Measurements from ENCODE around the gene TMEM109.

TMEM109 gene

DNA sequence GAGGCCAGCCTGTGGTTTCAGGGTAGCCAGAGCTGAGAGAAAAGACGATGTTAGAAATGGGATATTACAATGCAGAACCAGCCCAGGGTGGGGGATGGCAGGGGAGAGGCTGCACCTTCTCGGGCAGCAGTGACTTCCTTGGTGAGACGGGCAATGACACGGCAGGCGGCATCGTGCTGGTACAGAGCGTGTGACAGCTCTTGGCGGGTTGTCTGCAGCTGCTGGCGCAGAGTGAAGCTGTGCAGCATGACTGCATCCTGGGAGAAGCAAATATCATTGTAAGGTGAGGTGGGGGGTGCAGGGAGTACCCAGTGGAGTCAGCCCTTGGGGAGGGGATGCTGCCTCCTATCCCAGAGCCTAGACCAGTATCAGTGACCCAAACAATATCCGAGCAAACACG, 11.3 kb upstream of the TMEM109 start:
- no peak overlapping the region for H3K27ac ChIP-seq (replicated peaks)
- TF ChIP-seq POLR2AphosphoS5 (IDR thresholded peaks at IDR 0.05; ENCODE audit: low read depth) (no peak), GABPA (IDR thresholded peaks at IDR 0.05; ENCODE audit: low read depth) (no peak), SPI1 (IDR thresholded peaks at IDR 0.05; ENCODE audit: borderline replicate concordance, low read depth) (no peak)
- TF ChIP-seq, protein P1, sequence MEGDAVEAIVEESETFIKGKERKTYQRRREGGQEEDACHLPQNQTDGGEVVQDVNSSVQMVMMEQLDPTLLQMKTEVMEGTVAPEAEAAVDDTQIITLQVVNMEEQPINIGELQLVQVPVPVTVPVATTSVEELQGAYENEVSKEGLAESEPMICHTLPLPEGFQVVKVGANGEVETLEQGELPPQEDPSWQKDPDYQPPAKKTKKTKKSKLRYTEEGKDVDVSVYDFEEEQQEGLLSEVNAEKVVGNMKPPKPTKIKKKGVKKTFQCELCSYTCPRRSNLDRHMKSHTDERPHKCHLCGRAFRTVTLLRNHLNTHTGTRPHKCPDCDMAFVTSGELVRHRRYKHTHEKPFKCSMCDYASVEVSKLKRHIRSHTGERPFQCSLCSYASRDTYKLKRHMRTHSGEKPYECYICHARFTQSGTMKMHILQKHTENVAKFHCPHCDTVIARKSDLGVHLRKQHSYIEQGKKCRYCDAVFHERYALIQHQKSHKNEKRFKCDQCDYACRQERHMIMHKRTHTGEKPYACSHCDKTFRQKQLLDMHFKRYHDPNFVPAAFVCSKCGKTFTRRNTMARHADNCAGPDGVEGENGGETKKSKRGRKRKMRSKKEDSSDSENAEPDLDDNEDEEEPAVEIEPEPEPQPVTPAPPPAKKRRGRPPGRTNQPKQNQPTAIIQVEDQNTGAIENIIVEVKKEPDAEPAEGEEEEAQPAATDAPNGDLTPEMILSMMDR (IDR thresholded peaks at IDR 0.05; ENCODE audit: insufficient read depth, low read length) = no peak
- TF ChIP-seq, protein P2, sequence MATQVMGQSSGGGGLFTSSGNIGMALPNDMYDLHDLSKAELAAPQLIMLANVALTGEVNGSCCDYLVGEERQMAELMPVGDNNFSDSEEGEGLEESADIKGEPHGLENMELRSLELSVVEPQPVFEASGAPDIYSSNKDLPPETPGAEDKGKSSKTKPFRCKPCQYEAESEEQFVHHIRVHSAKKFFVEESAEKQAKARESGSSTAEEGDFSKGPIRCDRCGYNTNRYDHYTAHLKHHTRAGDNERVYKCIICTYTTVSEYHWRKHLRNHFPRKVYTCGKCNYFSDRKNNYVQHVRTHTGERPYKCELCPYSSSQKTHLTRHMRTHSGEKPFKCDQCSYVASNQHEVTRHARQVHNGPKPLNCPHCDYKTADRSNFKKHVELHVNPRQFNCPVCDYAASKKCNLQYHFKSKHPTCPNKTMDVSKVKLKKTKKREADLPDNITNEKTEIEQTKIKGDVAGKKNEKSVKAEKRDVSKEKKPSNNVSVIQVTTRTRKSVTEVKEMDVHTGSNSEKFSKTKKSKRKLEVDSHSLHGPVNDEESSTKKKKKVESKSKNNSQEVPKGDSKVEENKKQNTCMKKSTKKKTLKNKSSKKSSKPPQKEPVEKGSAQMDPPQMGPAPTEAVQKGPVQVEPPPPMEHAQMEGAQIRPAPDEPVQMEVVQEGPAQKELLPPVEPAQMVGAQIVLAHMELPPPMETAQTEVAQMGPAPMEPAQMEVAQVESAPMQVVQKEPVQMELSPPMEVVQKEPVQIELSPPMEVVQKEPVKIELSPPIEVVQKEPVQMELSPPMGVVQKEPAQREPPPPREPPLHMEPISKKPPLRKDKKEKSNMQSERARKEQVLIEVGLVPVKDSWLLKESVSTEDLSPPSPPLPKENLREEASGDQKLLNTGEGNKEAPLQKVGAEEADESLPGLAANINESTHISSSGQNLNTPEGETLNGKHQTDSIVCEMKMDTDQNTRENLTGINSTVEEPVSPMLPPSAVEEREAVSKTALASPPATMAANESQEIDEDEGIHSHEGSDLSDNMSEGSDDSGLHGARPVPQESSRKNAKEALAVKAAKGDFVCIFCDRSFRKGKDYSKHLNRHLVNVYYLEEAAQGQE (IDR thresholded peaks at IDR 0.05; ENCODE audit: insufficient replicate concordance, low read depth) = no peak
- no peak overlapping the region for H3K4me3 ChIP-seq (replicated peaks; ENCODE audit: insufficient read depth, low read length)
- no peak for DNase-seq (ENCODE audit: low read depth in 1 of 2, low spot score in 1 of 2)
- H3K27me3 ChIP-seq (ENCODE audit: insufficient read depth, poor library complexity, severe bottlenecking) = no peaks in the 10 kb centered on the region

DNA sequence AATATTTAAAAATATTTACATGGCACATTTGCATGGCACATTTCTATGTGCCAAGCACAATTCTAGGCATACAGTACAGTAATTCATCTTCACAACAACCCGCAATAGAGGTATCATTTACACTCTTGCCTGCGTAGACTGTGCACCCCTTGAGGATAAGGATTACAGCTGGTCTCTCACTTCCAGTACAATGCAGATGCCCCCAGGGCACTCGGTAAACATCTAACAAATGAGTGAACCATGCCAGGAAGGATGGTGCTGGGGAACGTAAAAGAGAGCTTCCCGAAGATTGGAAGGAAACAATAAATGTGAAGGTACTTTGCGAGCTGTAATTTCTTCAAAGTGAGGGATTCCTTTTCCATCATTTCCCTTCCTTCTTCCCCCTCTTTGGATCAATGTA, 8.9 kb upstream of the TMEM109 start:
- peak overlapping the region; percentile 96 for H3K27ac ChIP-seq (replicated peaks)
- no peaks in the 10 kb centered on the region for H3K27me3 ChIP-seq (ENCODE audit: insufficient read depth, poor library complexity, severe bottlenecking)
- no peak for DNase-seq (ENCODE audit: low read depth in 1 of 2, low spot score in 1 of 2)
- peak overlapping the region; percentile 72 for H3K4me3 ChIP-seq (replicated peaks; ENCODE audit: insufficient read depth, low read length)
- TF ChIP-seq, protein P2 (IDR thresholded peaks at IDR 0.05; ENCODE audit: insufficient replicate concordance, low read depth) = no peak
- TF ChIP-seq, protein P1 (IDR thresholded peaks at IDR 0.05; ENCODE audit: insufficient read depth, low read length) = no peak
- TF ChIP-seq POLR2AphosphoS5 (IDR thresholded peaks at IDR 0.05; ENCODE audit: low read depth) = no peak
- TF ChIP-seq SPI1 (IDR thresholded peaks at IDR 0.05; ENCODE audit: borderline replicate concordance, low read depth) = no peak
- no peak for TF ChIP-seq GABPA (IDR thresholded peaks at IDR 0.05; ENCODE audit: low read depth)

DNA sequence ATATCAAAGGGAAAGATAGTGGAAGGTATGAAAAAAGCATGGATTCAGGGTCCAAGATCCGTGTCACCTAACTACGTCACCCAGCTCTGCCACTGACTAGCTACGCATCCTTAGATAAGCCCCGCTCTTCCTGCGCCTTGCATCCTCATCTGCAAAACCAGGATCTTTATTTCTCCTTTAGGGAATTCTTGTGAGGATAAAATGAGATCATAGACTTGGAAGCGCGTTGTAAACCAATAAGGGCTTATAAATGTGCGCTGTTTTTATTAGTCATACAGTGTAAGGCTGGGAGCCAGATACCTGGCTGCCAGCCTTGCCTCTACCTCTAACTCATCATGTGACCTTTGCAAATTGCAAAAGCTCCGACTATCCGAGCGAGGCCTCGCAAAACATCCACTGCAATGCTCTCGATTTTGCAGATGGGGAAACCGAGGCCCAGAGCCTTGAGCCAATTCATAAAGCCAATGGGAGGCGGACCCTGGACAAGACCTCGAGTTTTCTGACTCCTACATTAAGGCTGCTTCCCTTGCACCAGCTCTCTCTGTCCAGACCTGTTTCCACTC, 8.3 kb upstream of the TMEM109 start:
- H3K27ac ChIP-seq (replicated peaks) = peak overlapping the region; percentile 96
- H3K4me3 ChIP-seq (replicated peaks; ENCODE audit: insufficient read depth, low read length) = peak overlapping the region; percentile 72
- TF ChIP-seq POLR2AphosphoS5 (IDR thresholded peaks at IDR 0.05; ENCODE audit: low read depth) = no peak
- TF ChIP-seq, protein P1 (IDR thresholded peaks at IDR 0.05; ENCODE audit: insufficient read depth, low read length) = no peak
- TF ChIP-seq, protein P2 (IDR thresholded peaks at IDR 0.05; ENCODE audit: insufficient replicate concordance, low read depth) = no peak
- TF ChIP-seq SPI1 (IDR thresholded peaks at IDR 0.05; ENCODE audit: borderline replicate concordance, low read depth) = no peak
- no peak for TF ChIP-seq GABPA (IDR thresholded peaks at IDR 0.05; ENCODE audit: low read depth)
- DNase-seq (ENCODE audit: low read depth in 1 of 2, low spot score in 1 of 2) = no peak
- no peaks in the 10 kb centered on the region for H3K27me3 ChIP-seq (ENCODE audit: insufficient read depth, poor library complexity, severe bottlenecking)
